ENCODE results near the gene CEP164.

Gene CEP164

GRCh38 chr11:117337076-117337475 lies 9.4 kb downstream of the CEP164 start:
- TF ChIP-seq CTCF (IDR thresholded peaks at IDR 0.05; ENCODE audit: borderline replicate concordance, control extremely low read depth, extremely low read depth, insufficient read depth, missing control alignments) = no peak
- DNase-seq (ENCODE audit: low spot score) = no peak
- in situ Hi-C loops (cut with MboI; ENCODE audit: low sequenced_read_pairs, unreplicated experiment) = no loop called here

- no peak for TF ChIP-seq CTCF (IDR thresholded peaks at IDR 0.05; ENCODE audit: borderline replicate concordance, control extremely low read depth, extremely low read depth, insufficient read depth, missing control alignments)
- in situ Hi-C loops (cut with MboI; ENCODE audit: low sequenced_read_pairs, unreplicated experiment) = no loop called here
- DNase-seq (ENCODE audit: low spot score) = no peak
These were observed 17.4 kb downstream of the CEP164 start for GRCh38 chr11:117345039-117345438.

- no peak for DNase-seq (ENCODE audit: low spot score)
- TF ChIP-seq CTCF (IDR thresholded peaks at IDR 0.05; ENCODE audit: borderline replicate concordance, control extremely low read depth, extremely low read depth, insufficient read depth, missing control alignments) = no peak
- in situ Hi-C loops (cut with MboI; ENCODE audit: low sequenced_read_pairs, unreplicated experiment) = no loop called here
These were observed 26.9 kb downstream of the CEP164 start for GRCh38 chr11:117354550-117354949.

- no peak for TF ChIP-seq CTCF (IDR thresholded peaks at IDR 0.05; ENCODE audit: borderline replicate concordance, control extremely low read depth, extremely low read depth, insufficient read depth, missing control alignments)
- in situ Hi-C loops (cut with MboI; ENCODE audit: low sequenced_read_pairs, unreplicated experiment) = no loop called here
- DNase-seq (ENCODE audit: low spot score) = no peak
These were observed 28.7 kb downstream of the CEP164 start for GRCh38 chr11:117356126-117356890.

GRCh38 chr11:117361432-117361831 lies 33.8 kb downstream of the CEP164 start:
- DNase-seq (ENCODE audit: low spot score) = no peak
- in situ Hi-C loops (cut with MboI; ENCODE audit: low sequenced_read_pairs, unreplicated experiment) = no loop called here
- no peak for TF ChIP-seq CTCF (IDR thresholded peaks at IDR 0.05; ENCODE audit: borderline replicate concordance, control extremely low read depth, extremely low read depth, insufficient read depth, missing control alignments)

GRCh38 chr11:117366248-117366647 lies 38.6 kb downstream of the CEP164 start:
- no peak for DNase-seq (ENCODE audit: low spot score)
- TF ChIP-seq CTCF (IDR thresholded peaks at IDR 0.05; ENCODE audit: borderline replicate concordance, control extremely low read depth, extremely low read depth, insufficient read depth, missing control alignments) = no peak
- in situ Hi-C loops (cut with MboI; ENCODE audit: low sequenced_read_pairs, unreplicated experiment) = no loop called here
